Umbilical cord (tissue), 2 donors: Measurements from ENCODE around the gene TMEM178A. TPM values are rescaled to one million over a fixed set of nuclear protein-coding genes. Genes with fewer than 3 reads are reported as not detected.
"Not testable (repeated sequence)": the region's sequence is repeated elsewhere in the genome, so short reads cannot be mapped to it uniquely, and the experiment has no call there.

Experiments
- DNase-seq: peaks from one replicate; pipeline ENCODE4 v3.0.0-alpha.2; 2015; ENCODE audit warnings: low spot score
- total RNA-seq: library from RNA; depleted of rRNA; stranded (reverse); fragments of >200 nt; gene quantifications from one replicate; pipeline ENCODE4 v1.2.3, GENCODE V29; 2014; ENCODE audit warnings: low replicate concordance; ENCODE audit not compliant: insufficient read depth

TMEM178A gene
- total RNA-seq, 1 donor from 2014 or later = 3.9 TPM

- DNase-seq = no peak
Measured at GRCh38 chr2:39712953-39713352, 47.2 kb downstream of the TMEM178A start.

GRCh38 chr2:39715095-39715494 is 49.4 kb downstream of the TMEM178A start:
- DNase-seq = no peak

GRCh38 chr2:39715822-39716221 is 50.1 kb downstream of the TMEM178A start:
- no peak for DNase-seq

- DNase-seq = peak; percentile 47
Measured at GRCh38 chr2:39717067-39717466, 51.4 kb downstream of the TMEM178A start.

GRCh38 chr2:39718483-39718882 is 52.8 kb downstream of the TMEM178A start:
- peak; percentile 77 for DNase-seq

GRCh38 chr2:39719317-39719716 is 53.6 kb downstream of the TMEM178A start:
- DNase-seq = no peak

GRCh38 chr2:39720970-39721369 is 55.3 kb downstream of the TMEM178A start:
- no peak for DNase-seq

GRCh38 chr2:39723497-39723896 is 57.8 kb downstream of the TMEM178A start:
- no peak for DNase-seq

GRCh38 chr2:39723946-39724827 is 58.5 kb downstream of the TMEM178A start:
- DNase-seq = no peak

- DNase-seq = no peak
Measured at GRCh38 chr2:39724828-39725144, 59.1 kb downstream of the TMEM178A start.

- DNase-seq = no peak
Measured at GRCh38 chr2:39725401-39725800, 59.7 kb downstream of the TMEM178A start.

- DNase-seq = not testable (repeated sequence)
Measured at GRCh38 chr2:39728085-39728484, 62.4 kb downstream of the TMEM178A start.

GRCh38 chr2:39728941-39729351 is 63.2 kb downstream of the TMEM178A start:
- DNase-seq = no peak

- no peak for DNase-seq
Measured at GRCh38 chr2:39730276-39730675, 64.6 kb downstream of the TMEM178A start.

- no peak for DNase-seq
Measured at GRCh38 chr2:39730685-39731302, 65.1 kb downstream of the TMEM178A start.

GRCh38 chr2:39731546-39731945 is 65.8 kb downstream of the TMEM178A start:
- DNase-seq = no peak

GRCh38 chr2:39732482-39732881 is 66.8 kb downstream of the TMEM178A start:
- DNase-seq = no peak

- DNase-seq = no peak
Measured at GRCh38 chr2:39733070-39733674, 67.5 kb downstream of the TMEM178A start.

- no peak for DNase-seq
Measured at GRCh38 chr2:39734445-39734844, 68.7 kb downstream of the TMEM178A start.

GRCh38 chr2:39735648-39736047 is 69.9 kb downstream of the TMEM178A start:
- no peak for DNase-seq

GRCh38 chr2:39736640-39737039 is 70.9 kb downstream of the TMEM178A start:
- no peak for DNase-seq

GRCh38 chr2:39737661-39738060 is 71.9 kb downstream of the TMEM178A start:
- DNase-seq = no peak

GRCh38 chr2:39738936-39739335 is 73.2 kb downstream of the TMEM178A start:
- no peak for DNase-seq
